Naive thymus-derived CD4-positive, alpha-beta T cell (primary cell): ENCODE results near the gene SHLD2. TPM values are rescaled to one million over a fixed set of nuclear protein-coding genes. Genes with fewer than 3 reads are reported as not detected.
"Not testable (repeated sequence)": the region's sequence is repeated elsewhere in the genome, so short reads cannot be mapped to it uniquely, and the experiment has no call there.

Experiments
- ATAC-seq: fragments of 150-1000 bp; cut with Tn5 transposase; 2 replicates; pipeline ENCODE4 v1.10.0; 2021; ENCODE audit warnings: mild to moderate bottlenecking, moderate library complexity
- CTCF ChIA-PET: fragments of 350-600 bp; sonication (Branson Sonifier 250); formaldehyde crosslinking; loops from one replicate; lab custom pipeline; 2021; ENCODE audit warnings: antibody characterized with exemption; lab: Charles Lee
- POLR2A ChIA-PET: fragments of 350-600 bp; sonication (Branson Sonifier 250); formaldehyde crosslinking; loops from one replicate; lab custom pipeline; 2021; ENCODE audit warnings: antibody characterized with exemption, inconsistent platforms; lab: Charles Lee
- DNase-seq, 9 donors: peaks; one replicate each; pipeline versions ENCODE4 v3.0.0 to v3.0.0-alpha.2; 2020 to 2022; ENCODE audit warnings: mixed read lengths in 1 of 9
- H3K27ac ChIP-seq: one replicate; pipeline ENCODE4 v1.7.0; 2013; ENCODE audit warnings: mild to moderate bottlenecking, low read depth, low read length, moderate library complexity
- H3K27me3 ChIP-seq, 2 donors: one replicate each; pipeline ENCODE4 v1.7.0; 2013; ENCODE audit warnings: low read length in 2 of 2, mild to moderate bottlenecking in 2 of 2, moderate library complexity in 2 of 2; ENCODE audit not compliant: control insufficient read depth in 2 of 2, insufficient read depth in 2 of 2
- H3K36me3 ChIP-seq, 3 experiments: 1 replicate in 2 of 3; 2 replicates in 1 of 3; pipeline ENCODE4 v1.7.0; 2013; ENCODE audit warnings: low read length in 3 of 3, mild to moderate bottlenecking in 3 of 3, moderate library complexity in 1 of 3; ENCODE audit not compliant: insufficient read depth in 3 of 3, control insufficient read depth in 2 of 3
- H3K4me1 ChIP-seq, 2 donors: one replicate each; pipeline ENCODE4 v1.7.0; 2013; ENCODE audit warnings: low read length in 2 of 2, mild to moderate bottlenecking in 2 of 2, moderate library complexity in 1 of 2; ENCODE audit not compliant: control insufficient read depth in 2 of 2, insufficient read depth in 2 of 2
- H3K4me3 ChIP-seq: 2 replicates; pipeline ENCODE4 v1.7.0; 2013; ENCODE audit warnings: mild to moderate bottlenecking, low read length
- H3K9me3 ChIP-seq, 3 experiments: 1 replicate in 2 of 3; 2 replicates in 1 of 3; pipeline ENCODE4 v1.7.0; 2013; ENCODE audit warnings: low read length in 3 of 3; ENCODE audit not compliant: control insufficient read depth in 2 of 3
- H3K27ac Mint-ChIP-seq, 9 donors: one replicate each; pipeline ENCODE4 v1.8.0; 2020 to 2022; ENCODE audit warnings: mixed read lengths in 9 of 9, mild to moderate bottlenecking in 8 of 9, moderate library complexity in 5 of 9, inconsistent platforms in 2 of 9
- H3K27me3 Mint-ChIP-seq, 5 donors: one replicate each; pipeline ENCODE4 v1.8.0; 2021 to 2022; ENCODE audit warnings: mixed read lengths in 5 of 5, mild to moderate bottlenecking in 1 of 5
- H3K36me3 Mint-ChIP-seq, 5 donors: one replicate each; pipeline ENCODE4 v1.8.0; 2020 to 2022; ENCODE audit warnings: mixed read lengths in 5 of 5, mild to moderate bottlenecking in 3 of 5, inconsistent platforms in 1 of 5
- H3K4me1 Mint-ChIP-seq, 7 donors: one replicate each; pipeline ENCODE4 v1.8.0; 2020 to 2022; ENCODE audit warnings: mixed read lengths in 7 of 7, mild to moderate bottlenecking in 3 of 7, inconsistent platforms in 1 of 7
- H3K4me3 Mint-ChIP-seq, 10 donors: one replicate each; pipeline ENCODE4 v1.8.0; 2020 to 2022; ENCODE audit warnings: mild to moderate bottlenecking in 10 of 10, mixed read lengths in 10 of 10, moderate library complexity in 6 of 10, inconsistent platforms in 2 of 10
- H3K9me3 Mint-ChIP-seq, 11 donors: one replicate each; pipeline ENCODE4 v1.8.0; 2020 to 2022; ENCODE audit warnings: mixed read lengths in 11 of 11, mild to moderate bottlenecking in 4 of 11, inconsistent platforms in 1 of 11, moderate library complexity in 1 of 11
- intact Hi-C, 2 donors: fragments of 100-400 bp; cut with micrococcal nuclease; formaldehyde crosslinking; loops; one replicate each; pipeline ENCODE4 v1.15.1; 2023
- polyA plus RNA-seq, 2 donors: library from polyadenylated mRNA; unstranded; fragments of 300-500 nt; fragmentation: Illumina TruSeq; gene quantifications; one replicate each; pipeline ENCODE4 v1.2.3, GENCODE V29; 2021
- total RNA-seq, 6 experiments: library from RNA in 5 of 6; stranded (reverse) in 5 of 6; gene quantifications; 1 replicate in 5 of 6; 2 replicates in 1 of 6; pipeline ENCODE4 v1.2.3 and lab custom pipeline; 2021 to 2026

The SHLD2 gene
- total and polyA plus RNA-seq, 7 experiments from 2014 or later, result 14.9 to 31.4 (median 20.6) TPM

GRCh38 chr10:87132176-87132575 lies 37.2 kb downstream of the SHLD2 start:
- H3K27me3 ChIP-seq, H3K27ac Mint-ChIP-seq, ATAC-seq, intact Hi-C loops, H3K4me1 ChIP-seq, DNase-seq, H3K4me1 Mint-ChIP-seq, H3K36me3 ChIP-seq, H3K27me3 Mint-ChIP-seq, POLR2A ChIA-PET, CTCF ChIA-PET, H3K9me3 ChIP-seq, H3K4me3 Mint-ChIP-seq, H3K27ac ChIP-seq, H3K4me3 ChIP-seq: not testable (repeated sequence)
- H3K9me3 Mint-ChIP-seq, result peaks cover 0 to 13% (median 5%) of the 10 kb centered on the region in 11 donors
- peaks cover 7 to 38% (median 27%) of the 10 kb centered on the region in 5 donors for H3K36me3 Mint-ChIP-seq

DNA sequence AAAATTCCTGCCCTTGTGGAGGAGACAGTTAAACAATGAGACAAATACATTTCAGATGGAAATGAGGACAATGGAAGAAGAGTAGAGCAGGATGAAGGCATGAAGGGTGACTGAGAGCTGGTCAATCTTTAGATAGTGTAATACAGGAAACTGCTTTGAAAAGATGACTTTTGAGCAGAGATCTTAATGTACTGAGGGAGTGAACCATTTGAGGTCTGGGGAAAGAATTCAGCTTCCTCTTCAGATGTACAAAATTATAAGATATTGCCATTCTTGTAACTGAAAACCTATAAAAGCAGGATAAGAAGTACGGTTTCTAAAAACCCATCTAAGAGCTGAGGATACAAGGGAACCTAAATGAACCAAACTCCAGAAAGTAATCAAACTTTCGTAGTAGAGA lies 38.9 kb downstream of the SHLD2 start:
- H3K4me1 Mint-ChIP-seq, H3K4me1 ChIP-seq, intact Hi-C loops, H3K27ac ChIP-seq, H3K9me3 ChIP-seq, H3K27ac Mint-ChIP-seq, H3K27me3 ChIP-seq, H3K27me3 Mint-ChIP-seq, ATAC-seq, DNase-seq, H3K36me3 ChIP-seq, POLR2A ChIA-PET, H3K4me3 Mint-ChIP-seq, CTCF ChIA-PET, H3K4me3 ChIP-seq: not testable (repeated sequence)
- H3K36me3 Mint-ChIP-seq, result peaks cover 12 to 42% (median 37%) of the 10 kb centered on the region in 5 donors
- peaks cover 3 to 18% (median 9%) of the 10 kb centered on the region in 11 donors for H3K9me3 Mint-ChIP-seq

DNA sequence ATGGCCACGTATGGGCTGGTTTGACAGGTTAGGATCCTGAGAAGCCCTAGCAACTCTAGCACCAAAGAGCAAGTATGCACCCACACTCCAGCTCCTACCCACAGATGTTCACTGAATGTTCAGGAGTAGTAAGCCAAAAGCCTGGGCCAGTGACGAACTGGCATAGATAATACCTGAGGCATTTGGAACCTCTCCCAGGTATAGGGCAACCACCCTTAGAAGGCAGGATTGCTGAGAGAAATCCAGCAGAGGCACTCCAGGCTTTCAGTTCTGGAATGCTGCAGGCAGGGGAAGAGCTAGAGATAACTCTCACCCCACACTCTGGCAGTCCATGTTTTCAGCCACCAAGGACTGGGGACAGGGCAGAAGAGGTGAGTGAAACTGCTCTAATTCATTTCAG lies 39.4 kb downstream of the SHLD2 start:
- intact Hi-C loops, H3K9me3 ChIP-seq, H3K36me3 ChIP-seq, H3K27me3 ChIP-seq, DNase-seq, POLR2A ChIA-PET, CTCF ChIA-PET, H3K27ac ChIP-seq, ATAC-seq, H3K4me3 Mint-ChIP-seq, H3K27ac Mint-ChIP-seq, H3K4me3 ChIP-seq, H3K4me1 Mint-ChIP-seq, H3K4me1 ChIP-seq, H3K27me3 Mint-ChIP-seq: not testable (repeated sequence)
- H3K9me3 Mint-ChIP-seq, result peaks cover 3 to 18% (median 9%) of the 10 kb centered on the region in 11 donors
- peaks cover 12 to 39% (median 36%) of the 10 kb centered on the region in 5 donors for H3K36me3 Mint-ChIP-seq

- Mint-ChIP-seq H3K36me3 (peaks cover 8 to 36% (median 25%) of the 10 kb centered on the region in 5 donors), H3K9me3 (peaks cover 3 to 18% (median 9%) of the 10 kb centered on the region in 11 donors)
- POLR2A ChIA-PET, H3K4me3 ChIP-seq, H3K27ac Mint-ChIP-seq, H3K27me3 ChIP-seq, H3K4me3 Mint-ChIP-seq, H3K27me3 Mint-ChIP-seq, H3K36me3 ChIP-seq, DNase-seq, CTCF ChIA-PET, H3K4me1 Mint-ChIP-seq, H3K27ac ChIP-seq, H3K4me1 ChIP-seq, H3K9me3 ChIP-seq, intact Hi-C loops, ATAC-seq: not testable (repeated sequence)
Observed at GRCh38 chr10:87137478-87137877, 42.5 kb downstream of the SHLD2 start.

DNA sequence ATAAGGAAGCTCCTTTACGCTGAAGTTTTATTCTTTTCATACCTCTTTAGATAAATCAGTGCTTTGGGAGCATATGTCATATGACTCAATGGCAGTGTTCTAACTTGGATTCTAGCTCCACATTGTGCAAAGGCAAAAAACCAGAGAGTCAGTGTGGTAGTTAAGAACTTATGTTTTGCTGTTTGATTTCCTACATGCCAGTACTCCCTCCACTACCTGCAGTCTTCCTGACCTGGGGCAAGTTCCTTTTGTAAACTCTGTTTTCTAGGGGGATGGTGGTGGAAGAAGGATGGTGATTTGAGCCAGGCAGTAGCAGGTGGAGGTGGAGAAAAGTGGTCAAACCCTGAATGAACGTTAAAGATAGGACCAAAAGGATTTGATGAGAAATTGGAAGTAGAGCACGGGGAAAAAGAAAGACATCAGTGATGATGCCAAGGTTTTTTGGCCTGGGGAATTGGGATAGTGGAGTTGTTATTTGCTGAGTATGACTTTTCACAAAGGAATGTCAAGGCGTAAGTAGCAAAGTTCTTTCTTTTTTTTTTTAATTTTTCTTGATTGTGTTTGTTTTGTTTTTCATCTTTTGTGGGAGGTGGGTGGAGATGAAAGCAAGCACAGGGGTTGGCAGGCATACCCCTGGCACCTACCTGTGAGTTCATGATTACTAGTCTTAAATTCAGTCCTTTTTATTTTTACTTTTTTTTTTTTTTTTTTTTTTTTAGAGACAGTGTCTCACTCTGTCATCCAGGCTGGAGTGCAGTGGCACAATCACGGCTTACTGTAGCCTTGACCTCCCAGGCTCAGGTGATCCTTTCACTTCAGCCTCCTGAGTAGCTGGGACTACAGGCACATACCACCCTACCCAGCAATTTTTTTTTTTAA lies 47.5 kb downstream of the SHLD2 start:
- H3K4me3 Mint-ChIP-seq, H3K9me3 Mint-ChIP-seq, H3K4me1 ChIP-seq, H3K4me1 Mint-ChIP-seq, H3K27me3 Mint-ChIP-seq, DNase-seq, H3K27ac ChIP-seq, H3K27ac Mint-ChIP-seq, H3K4me3 ChIP-seq, H3K9me3 ChIP-seq, ATAC-seq, CTCF ChIA-PET, intact Hi-C loops, H3K27me3 ChIP-seq, H3K36me3 ChIP-seq, POLR2A ChIA-PET: not testable (repeated sequence)
- H3K36me3 Mint-ChIP-seq, result peaks cover 2 to 15% (median 3%) of the 10 kb centered on the region in 5 donors

DNA sequence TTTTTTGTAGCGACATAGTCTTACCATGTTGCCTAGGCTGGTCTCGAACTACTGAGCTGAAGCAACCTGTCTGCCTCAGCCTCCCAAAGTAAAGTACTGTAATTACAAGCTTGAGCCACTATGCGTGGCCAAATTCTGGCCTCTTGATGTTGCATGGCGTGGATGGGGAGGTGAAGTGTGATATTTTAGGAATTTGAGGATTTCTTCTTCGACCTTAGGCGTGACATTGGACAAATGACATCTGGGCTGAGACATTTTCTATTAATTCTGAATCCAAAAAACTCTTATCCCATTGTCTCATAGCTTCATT lies 48.1 kb downstream of the SHLD2 start:
- H3K4me3 ChIP-seq, H3K27ac Mint-ChIP-seq, H3K27me3 ChIP-seq, H3K9me3 ChIP-seq, intact Hi-C loops, H3K4me1 Mint-ChIP-seq, H3K4me3 Mint-ChIP-seq, POLR2A ChIA-PET, CTCF ChIA-PET, H3K27ac ChIP-seq, H3K4me1 ChIP-seq, ATAC-seq, H3K36me3 Mint-ChIP-seq, H3K27me3 Mint-ChIP-seq, H3K9me3 Mint-ChIP-seq, DNase-seq, H3K36me3 ChIP-seq: not testable (repeated sequence)

- CTCF ChIA-PET, H3K36me3 ChIP-seq, H3K27ac Mint-ChIP-seq, H3K27ac ChIP-seq, intact Hi-C loops, DNase-seq, H3K27me3 ChIP-seq, H3K4me1 ChIP-seq, H3K4me1 Mint-ChIP-seq, POLR2A ChIA-PET, H3K36me3 Mint-ChIP-seq, H3K27me3 Mint-ChIP-seq, H3K9me3 Mint-ChIP-seq, H3K4me3 Mint-ChIP-seq, ATAC-seq, H3K4me3 ChIP-seq, H3K9me3 ChIP-seq: not testable (repeated sequence)
Observed at GRCh38 chr10:87145598-87145997, 50.6 kb downstream of the SHLD2 start.
